Loucy (cell line): ENCODE measurements around the gene CC2D2A.
"Not testable (repeated sequence)": the region's sequence is repeated elsewhere in the genome, so short reads cannot be mapped to it uniquely, and the experiment has no call there.

Experiments
- EZH2phosphoT487 ChIP-seq: fragments of 200-600 bp; IDR thresholded peaks from 2 replicates; pipeline ENCODE4 v1.6.1; 2018; ENCODE audit warnings: antibody characterized with exemption, mild to moderate bottlenecking, moderate library complexity, borderline replicate concordance
- TF ChIP-seq, protein P1 (sequence below): fragments of 200-600 bp; sonication (generic); conservative IDR thresholded peaks from 2 replicates; pipeline ENCODE4 v1.5.1; 2014; ENCODE audit warnings: mild to moderate bottlenecking, antibody characterized with exemption, low read length

DNA sequence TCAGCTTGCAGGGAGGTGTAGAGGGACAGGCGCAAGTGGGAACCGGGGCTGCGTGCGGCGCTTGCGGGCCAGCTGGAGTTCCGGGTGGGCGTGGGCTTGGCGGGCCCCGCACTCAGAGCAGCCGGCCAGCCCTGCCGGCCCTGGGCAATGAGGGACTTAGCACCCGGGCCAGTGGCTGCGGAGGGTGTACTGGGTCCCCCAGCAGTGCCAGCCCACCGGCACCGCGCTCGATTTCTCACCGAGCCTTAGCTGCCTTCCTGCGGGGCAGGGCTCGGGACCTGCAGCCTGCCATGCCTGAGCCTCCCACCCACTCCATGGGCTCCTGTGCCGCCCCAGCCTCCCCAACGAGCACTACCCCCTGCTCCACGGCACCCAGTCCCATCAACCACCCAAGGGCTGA is 145.2 kb downstream of the CC2D2A start:
- TF ChIP-seq EZH2phosphoT487, result not testable (repeated sequence)
- TF ChIP-seq, protein P1, sequence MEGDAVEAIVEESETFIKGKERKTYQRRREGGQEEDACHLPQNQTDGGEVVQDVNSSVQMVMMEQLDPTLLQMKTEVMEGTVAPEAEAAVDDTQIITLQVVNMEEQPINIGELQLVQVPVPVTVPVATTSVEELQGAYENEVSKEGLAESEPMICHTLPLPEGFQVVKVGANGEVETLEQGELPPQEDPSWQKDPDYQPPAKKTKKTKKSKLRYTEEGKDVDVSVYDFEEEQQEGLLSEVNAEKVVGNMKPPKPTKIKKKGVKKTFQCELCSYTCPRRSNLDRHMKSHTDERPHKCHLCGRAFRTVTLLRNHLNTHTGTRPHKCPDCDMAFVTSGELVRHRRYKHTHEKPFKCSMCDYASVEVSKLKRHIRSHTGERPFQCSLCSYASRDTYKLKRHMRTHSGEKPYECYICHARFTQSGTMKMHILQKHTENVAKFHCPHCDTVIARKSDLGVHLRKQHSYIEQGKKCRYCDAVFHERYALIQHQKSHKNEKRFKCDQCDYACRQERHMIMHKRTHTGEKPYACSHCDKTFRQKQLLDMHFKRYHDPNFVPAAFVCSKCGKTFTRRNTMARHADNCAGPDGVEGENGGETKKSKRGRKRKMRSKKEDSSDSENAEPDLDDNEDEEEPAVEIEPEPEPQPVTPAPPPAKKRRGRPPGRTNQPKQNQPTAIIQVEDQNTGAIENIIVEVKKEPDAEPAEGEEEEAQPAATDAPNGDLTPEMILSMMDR, result not testable (repeated sequence)
